HepG2 (cell line): ENCODE measurements around the gene HELZ.

Source experiments
- GPN1 ChIP-seq: sonication (generic); formaldehyde crosslinking; IDR thresholded peaks from 2 replicates; pipeline ENCODE4 v1.5.1; 2020; ENCODE audit warnings: missing genetic modification reagents, borderline replicate concordance
- JUND ChIP-seq: sonication (generic); formaldehyde crosslinking; IDR thresholded peaks from 2 replicates; pipeline ENCODE4 v1.8.0; 2022; ENCODE audit warnings: mild to moderate bottlenecking, missing genetic modification reagents
- KDM2A ChIP-seq: sonication (generic); formaldehyde crosslinking; IDR thresholded peaks from 2 replicates; pipeline ENCODE4 v1.4.0; 2020; ENCODE audit warnings: low read depth, missing genetic modification reagents, borderline replicate concordance
- POLR2AphosphoS5 ChIP-seq: IDR thresholded peaks from 2 replicates; pipeline ENCODE4 v1.6.1; 2012; ENCODE audit warnings: low read depth, low read length
- ZIK1 ChIP-seq: sonication (generic); formaldehyde crosslinking; IDR thresholded peaks from 2 replicates; pipeline ENCODE4 v1.5.0; 2020; ENCODE audit warnings: mild to moderate bottlenecking, low read depth, missing genetic modification reagents, borderline replicate concordance
- ZNF3 ChIP-seq: IDR thresholded peaks from 2 replicates; pipeline ENCODE4 v1.7.0; 2017; ENCODE audit warnings: inconsistent platforms
- TF ChIP-seq, protein P1 (sequence below): sonication (generic); formaldehyde crosslinking; IDR thresholded peaks from 2 replicates; pipeline ENCODE4 v1.8.1; 2023; ENCODE audit warnings: missing genetic modification reagents, inconsistent platforms, borderline replicate concordance
- TF ChIP-seq, protein P2 (sequence below), 2 experiments: IDR thresholded peaks; 2 replicates each; pipeline ENCODE4 v1.6.1; 2011 to 2012; ENCODE audit warnings: low read length in 2 of 2, borderline replicate concordance in 1 of 2, low read depth in 1 of 2, mild to moderate bottlenecking in 1 of 2, moderate library complexity in 1 of 2
- TF ChIP-seq, protein P3 (sequence below): sonication (generic); formaldehyde crosslinking; IDR thresholded peaks from 2 replicates; pipeline ENCODE4 v1.5.0; 2020; ENCODE audit warnings: missing genetic modification reagents
- TF ChIP-seq, protein P4 (sequence below): sonication (generic); formaldehyde crosslinking; IDR thresholded peaks from 2 replicates; pipeline ENCODE4 v1.4.0; 2020; ENCODE audit warnings: missing genetic modification reagents

DNA sequence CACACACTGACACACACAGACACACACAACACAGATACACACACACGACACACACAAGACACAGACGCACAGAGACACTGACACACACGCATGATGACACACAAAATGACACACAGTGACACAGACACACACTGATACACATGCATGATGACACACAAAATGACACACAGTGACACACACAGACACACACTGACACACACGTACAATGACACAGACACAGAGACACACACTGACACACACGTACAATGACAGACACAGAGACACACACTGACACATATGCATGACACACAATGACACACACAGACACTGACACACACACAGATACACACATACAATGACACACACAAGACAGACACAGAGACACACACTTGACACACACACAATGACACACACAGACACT, 190.4 kb downstream of the HELZ start:
- TF ChIP-seq POLR2AphosphoS5 (no peak), ZIK1 (no peak), KDM2A (CRISPR knock-in tag) (no peak), ZNF3 (CRISPR knock-in tag) (no peak), GPN1 (CRISPR knock-in tag) (no peak), JUND (no peak)
- TF ChIP-seq, protein P1, sequence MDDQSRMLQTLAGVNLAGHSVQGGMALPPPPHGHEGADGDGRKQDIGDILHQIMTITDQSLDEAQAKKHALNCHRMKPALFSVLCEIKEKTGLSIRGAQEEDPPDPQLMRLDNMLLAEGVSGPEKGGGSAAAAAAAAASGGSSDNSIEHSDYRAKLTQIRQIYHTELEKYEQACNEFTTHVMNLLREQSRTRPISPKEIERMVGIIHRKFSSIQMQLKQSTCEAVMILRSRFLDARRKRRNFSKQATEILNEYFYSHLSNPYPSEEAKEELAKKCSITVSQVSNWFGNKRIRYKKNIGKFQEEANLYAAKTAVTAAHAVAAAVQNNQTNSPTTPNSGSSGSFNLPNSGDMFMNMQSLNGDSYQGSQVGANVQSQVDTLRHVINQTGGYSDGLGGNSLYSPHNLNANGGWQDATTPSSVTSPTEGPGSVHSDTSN: no peak
- TF ChIP-seq, protein P2, sequence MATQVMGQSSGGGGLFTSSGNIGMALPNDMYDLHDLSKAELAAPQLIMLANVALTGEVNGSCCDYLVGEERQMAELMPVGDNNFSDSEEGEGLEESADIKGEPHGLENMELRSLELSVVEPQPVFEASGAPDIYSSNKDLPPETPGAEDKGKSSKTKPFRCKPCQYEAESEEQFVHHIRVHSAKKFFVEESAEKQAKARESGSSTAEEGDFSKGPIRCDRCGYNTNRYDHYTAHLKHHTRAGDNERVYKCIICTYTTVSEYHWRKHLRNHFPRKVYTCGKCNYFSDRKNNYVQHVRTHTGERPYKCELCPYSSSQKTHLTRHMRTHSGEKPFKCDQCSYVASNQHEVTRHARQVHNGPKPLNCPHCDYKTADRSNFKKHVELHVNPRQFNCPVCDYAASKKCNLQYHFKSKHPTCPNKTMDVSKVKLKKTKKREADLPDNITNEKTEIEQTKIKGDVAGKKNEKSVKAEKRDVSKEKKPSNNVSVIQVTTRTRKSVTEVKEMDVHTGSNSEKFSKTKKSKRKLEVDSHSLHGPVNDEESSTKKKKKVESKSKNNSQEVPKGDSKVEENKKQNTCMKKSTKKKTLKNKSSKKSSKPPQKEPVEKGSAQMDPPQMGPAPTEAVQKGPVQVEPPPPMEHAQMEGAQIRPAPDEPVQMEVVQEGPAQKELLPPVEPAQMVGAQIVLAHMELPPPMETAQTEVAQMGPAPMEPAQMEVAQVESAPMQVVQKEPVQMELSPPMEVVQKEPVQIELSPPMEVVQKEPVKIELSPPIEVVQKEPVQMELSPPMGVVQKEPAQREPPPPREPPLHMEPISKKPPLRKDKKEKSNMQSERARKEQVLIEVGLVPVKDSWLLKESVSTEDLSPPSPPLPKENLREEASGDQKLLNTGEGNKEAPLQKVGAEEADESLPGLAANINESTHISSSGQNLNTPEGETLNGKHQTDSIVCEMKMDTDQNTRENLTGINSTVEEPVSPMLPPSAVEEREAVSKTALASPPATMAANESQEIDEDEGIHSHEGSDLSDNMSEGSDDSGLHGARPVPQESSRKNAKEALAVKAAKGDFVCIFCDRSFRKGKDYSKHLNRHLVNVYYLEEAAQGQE (IDR thresholded peaks at IDR 0.05; ENCODE audit: borderline replicate concordance in 1 of 2, low read depth in 1 of 2, low read length in 2 of 2): no peak
- TF ChIP-seq, protein P3, sequence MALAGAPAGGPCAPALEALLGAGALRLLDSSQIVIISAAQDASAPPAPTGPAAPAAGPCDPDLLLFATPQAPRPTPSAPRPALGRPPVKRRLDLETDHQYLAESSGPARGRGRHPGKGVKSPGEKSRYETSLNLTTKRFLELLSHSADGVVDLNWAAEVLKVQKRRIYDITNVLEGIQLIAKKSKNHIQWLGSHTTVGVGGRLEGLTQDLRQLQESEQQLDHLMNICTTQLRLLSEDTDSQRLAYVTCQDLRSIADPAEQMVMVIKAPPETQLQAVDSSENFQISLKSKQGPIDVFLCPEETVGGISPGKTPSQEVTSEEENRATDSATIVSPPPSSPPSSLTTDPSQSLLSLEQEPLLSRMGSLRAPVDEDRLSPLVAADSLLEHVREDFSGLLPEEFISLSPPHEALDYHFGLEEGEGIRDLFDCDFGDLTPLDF (CRISPR knock-in tag): no peak
- TF ChIP-seq, protein P4, sequence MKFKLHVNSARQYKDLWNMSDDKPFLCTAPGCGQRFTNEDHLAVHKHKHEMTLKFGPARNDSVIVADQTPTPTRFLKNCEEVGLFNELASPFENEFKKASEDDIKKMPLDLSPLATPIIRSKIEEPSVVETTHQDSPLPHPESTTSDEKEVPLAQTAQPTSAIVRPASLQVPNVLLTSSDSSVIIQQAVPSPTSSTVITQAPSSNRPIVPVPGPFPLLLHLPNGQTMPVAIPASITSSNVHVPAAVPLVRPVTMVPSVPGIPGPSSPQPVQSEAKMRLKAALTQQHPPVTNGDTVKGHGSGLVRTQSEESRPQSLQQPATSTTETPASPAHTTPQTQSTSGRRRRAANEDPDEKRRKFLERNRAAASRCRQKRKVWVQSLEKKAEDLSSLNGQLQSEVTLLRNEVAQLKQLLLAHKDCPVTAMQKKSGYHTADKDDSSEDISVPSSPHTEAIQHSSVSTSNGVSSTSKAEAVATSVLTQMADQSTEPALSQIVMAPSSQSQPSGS (CRISPR knock-in tag): no peak
